ENCODE measurements around the gene ZNF891.
A peak's percentile ranks its signal among the peaks of the same experiment; 100 is the strongest.

The ZNF891 gene

DNA sequence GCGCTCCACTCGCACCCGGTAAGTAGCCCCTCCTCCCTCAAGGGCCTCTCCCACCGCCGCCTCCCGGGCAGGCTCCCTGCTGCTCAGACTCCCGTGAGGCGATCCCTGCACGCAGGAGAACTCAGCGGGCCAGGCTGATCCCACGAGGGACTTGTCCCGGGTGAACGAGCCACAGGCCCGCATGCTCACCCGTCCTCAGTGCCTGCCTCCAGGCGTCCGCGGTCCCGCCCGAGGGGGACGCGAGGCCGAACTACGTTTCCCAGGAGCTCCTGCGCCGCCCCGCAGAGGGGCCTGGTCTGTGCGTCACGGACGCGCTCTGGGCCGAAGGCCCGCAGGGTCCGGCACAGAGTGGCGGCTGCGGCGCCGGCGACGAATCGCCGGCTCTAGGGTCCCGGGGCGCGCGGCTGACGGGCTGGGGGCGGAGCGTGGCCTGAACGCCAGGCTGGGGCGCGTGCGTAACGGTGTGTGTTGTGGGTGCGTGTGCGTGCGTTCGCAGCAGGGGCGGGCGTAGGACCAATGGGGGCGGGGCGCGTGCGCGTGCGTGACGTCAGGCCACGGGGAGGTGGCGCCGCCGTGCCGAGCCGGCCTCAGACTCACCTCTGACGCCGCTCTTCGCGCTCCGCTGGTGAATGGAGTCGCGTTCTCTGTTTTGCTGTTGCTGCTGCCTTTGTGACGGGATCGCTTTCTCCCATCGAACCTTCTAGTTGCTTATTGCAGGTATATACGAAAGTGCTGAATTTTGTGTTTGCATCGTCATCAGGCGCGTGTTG, at the start of gene ZNF891, which contains the start of gene ZNF10:
ZNF891 (minus strand) TSS at position 237 of the 770 bp plus-strand sequence. CDS start 8,356 bp downstream, outside the sequence.
ZNF10 (plus strand) TSS at position 590 of the 770 bp plus-strand sequence. CDS start 13,866 bp downstream, outside the sequence.
- peak; percentile 91 to 92 for ATAC-seq

DNA sequence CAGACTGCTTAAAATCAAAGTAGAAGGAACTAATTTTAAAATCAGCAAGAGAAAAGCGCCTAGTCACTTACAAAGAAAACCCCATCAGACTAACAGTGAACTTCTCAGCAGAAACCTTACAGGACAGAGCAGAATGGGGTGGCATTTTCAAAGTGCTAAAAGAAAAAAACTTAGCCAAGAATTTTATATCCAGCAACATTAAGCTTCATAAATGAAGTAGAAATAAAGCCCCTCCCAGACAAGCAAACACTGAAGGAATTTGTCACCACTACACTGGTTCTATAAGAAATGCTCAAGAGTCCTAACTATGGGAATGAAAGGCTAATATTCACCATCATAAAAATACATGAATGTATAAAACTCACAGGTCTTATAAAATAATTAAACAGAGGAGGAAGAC, 44.8 kb upstream of the ZNF891 start:
- ATAC-seq, result no peak

DNA sequence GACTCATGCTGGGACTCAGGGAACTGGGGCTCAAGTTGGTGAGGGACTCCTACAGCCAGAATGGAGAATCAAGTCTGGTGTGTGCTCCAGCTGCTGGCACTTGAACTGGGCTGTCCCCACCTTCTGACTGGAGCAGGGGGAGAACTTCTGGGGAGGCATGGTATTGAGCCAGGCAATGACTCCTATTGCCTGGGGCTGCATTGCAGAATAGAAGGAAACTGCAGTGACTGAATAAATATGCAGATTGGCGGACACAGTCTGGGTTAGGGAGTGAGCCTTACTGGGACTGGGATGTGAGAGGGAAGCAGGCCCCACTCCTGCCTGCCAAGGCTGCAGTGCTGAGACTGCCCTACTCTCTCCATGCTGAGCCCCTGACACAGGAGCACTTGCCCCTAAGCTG, 42.4 kb upstream of the ZNF891 start:
- no peak for ATAC-seq

DNA sequence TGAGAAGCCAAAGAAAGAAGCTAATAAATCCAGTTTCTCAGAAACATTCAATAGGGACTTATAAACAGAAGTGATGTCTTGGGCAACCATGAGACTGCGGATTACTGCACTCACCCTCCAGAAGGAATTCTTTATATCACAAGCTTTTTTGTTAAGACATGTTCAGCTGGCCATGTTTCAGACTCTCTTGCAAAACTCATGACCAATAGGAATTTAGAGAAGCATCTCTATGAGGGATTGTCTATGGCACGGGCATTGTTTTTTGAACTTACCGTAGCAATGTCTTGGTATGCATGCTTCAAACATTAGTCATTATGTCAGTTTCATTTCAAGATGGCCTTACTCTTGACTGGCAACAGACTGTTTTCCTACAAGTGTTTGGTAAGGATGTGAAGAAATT, 35.7 kb upstream of the ZNF891 start:
- no peak for ATAC-seq

DNA sequence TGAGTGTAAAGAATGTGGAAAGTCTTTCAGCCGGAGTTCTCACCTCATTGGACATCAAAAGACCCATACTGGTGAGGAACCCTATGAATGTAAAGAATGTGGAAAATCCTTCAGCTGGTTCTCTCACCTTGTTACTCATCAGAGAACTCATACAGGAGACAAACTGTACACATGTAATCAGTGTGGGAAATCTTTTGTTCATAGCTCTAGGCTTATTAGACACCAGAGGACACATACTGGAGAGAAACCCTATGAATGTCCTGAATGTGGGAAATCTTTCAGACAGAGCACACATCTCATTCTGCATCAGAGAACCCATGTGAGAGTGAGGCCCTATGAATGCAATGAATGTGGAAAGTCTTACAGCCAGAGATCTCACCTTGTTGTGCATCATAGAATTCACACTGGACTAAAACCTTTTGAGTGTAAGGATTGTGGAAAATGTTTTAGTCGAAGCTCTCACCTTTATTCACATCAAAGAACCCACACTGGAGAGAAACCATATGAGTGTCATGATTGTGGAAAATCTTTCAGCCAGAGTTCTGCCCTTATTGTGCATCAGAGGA, 26.1 kb upstream of the ZNF891 start:
- ATAC-seq, result no peak

DNA sequence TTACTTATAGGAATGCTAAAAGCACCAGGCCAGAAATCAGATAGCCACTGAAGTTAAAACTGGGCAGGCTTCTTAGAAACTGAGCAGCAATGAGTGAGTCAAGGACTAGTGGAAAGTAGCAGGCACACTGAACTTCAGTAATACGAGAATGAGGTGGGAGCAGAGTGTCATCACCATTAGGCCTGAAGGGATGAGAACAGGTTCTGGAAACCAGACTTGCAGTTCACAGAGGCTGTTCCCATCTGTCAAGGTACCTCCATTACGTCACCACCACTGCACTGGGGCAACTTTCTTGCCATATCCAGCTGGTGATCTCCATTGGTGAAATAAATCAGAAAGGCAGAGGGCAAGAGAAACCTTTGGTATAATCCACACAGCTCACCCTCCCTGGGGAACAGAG, 15.9 kb upstream of the ZNF891 start:
- ATAC-seq, result no peak

DNA sequence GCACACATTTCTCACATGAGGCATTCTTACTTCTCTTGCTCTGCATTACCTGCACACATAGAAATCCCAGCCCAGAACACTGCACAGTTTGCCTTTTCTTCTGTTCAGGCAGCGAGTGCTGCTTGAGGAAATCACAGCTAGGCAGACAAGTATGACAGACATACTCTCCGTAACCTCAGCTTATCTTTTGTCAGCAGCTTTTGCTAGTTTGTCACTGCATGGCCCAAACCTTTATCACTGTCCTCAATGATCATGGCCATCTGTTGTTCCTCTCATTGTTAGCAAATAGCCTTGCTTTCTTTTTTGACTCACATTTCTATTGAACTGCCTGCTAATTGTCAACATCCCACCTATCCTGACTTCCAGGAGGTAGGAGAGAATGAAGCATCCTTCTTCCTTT, 5.7 kb upstream of the ZNF891 start:
- no peak for ATAC-seq

DNA sequence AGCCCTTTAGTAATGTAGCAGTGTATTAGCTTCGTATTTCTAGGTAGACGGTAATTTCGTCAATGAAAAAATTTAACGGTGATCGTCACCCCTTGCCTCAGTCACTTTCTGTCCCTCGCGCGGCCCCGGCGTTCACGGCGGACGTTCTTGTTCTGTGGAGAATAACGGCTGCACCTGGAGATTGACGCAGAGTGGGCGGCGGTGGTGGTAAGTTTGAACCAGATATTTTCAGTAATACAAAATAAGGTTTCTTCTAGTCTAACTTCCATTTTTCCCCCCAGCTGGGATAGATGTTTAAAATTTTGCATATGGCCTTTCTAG, 694 bp upstream of the ZNF891 start:
- peak in 1 of 2 donors; percentile 0 for ATAC-seq

DNA sequence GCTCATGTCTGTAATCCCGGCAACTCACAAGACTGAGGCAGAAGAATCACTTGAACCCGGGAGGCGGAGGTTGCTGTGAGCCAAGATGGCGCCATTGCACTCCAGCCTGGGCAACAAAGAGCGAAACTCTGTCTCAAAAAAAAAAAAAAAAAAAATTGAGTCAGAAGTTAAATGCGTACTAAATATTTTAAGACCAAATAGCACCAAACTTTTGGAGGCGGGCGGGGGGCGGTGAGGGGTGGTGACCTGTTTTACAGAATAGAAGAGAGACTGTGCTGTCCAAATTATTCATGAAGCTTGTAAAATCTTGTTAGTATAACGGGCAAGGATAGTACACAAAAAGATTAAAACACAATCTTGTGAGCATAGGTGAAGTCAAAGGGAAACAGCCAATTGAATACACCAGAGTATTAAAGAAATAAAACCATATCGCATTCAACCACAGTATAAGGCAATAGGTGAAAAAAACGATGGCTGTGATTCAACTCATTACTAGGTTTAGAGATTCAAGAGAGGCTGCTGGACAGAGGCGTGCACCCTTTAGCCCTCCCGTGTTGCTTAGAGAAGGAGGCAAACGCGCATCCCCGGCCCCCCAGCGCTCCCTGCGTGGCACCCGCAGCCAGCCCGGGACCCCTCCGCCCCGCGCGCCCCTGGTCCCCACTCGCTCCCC, 571 bp downstream of the ZNF891 start:
- ATAC-seq, result peak; percentile 2 to 4

DNA sequence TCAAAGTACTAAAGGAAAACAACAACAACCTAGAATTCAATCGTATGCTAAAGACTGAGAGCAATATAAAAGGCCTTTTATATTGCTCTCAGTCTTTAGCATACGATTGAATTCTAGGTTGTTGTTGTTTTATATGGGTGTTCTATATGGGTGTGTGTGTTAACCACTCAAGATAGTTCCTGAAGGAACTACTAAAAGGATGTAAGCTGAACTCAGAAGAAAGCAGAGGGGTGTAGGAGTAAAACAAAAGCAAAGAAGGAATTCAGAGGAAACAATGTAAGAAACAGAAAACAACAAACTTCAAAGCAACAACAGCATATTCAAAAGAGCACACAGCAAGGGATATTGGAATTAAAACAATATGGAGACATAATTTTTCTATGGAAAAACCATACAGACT, 5.4 kb downstream of the ZNF891 start:
- no peak for ATAC-seq

DNA sequence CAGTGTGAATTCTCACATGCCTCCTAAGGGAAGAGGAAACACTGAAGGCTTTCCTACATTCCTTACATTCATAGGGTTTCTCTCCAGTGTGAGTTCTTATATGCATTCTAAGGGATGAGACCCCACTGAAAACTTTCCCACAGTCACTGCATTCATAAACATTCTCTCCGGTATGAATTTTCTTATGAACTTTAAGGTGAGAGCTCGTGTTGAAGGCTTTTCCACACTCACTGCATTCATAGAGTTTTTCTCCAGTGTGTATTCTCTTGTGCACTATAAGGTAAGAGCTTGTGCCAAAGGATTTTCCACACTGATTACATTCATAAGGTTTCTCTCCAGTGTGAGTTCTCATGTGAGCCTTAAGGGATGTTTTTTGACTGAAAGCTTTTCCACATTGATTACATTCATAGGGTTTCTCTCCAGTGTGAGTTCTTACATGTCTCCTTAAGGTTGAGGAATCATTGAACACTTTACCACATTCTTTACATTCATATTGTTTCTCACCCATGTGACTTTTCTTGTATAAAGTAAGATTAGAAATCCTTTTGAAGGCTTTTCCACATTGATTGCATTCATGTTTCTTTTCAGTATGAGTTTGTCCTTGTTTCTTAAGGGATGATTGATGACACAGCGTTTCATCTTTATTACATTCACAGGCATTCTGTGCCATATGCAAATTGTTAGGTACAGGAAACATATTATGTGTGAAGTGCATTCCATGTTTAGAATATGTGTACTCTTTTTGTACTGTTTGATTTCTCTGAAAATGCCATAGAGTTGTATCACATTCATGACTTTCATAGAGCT, 9.5 kb downstream of the ZNF891 start:
- no peak for ATAC-seq

DNA sequence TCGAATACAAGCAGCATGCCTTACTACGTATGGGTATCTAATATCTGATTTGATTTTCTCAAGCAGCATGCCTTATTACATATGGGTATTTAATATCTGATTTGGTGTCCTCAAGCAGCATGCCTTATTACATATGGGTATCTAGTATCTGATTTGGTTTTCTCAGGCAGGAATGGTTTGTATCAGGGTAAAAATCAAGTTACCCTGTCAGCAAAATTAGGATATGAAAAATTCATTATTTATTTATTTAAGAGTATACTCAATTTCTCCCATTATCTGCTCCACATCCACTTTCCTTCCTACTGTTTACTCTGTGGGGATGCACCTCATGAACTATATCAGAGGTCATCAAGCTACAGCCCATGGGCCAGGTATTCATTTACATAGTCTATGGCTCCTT, 21.9 kb downstream of the ZNF891 start:
- no peak for ATAC-seq

DNA sequence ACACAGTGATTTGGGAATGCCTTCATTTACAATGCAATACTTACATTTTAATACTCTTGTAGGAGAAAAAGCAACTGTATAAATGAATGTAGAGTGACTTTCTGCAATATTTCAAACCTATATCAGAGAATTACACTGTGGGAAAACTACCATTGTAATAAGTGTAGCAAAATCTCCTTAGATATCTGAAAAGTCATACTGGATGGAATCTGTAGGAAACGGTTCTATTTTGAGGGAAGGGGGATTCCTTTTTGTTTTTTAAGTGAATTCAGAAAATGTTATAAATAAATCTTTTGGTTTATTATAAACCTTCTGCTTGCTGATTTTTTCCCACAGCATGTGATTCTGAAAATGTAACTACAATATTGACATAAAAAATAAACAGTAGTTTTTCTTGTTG, 23.0 kb downstream of the ZNF891 start:
- no peak for ATAC-seq

DNA sequence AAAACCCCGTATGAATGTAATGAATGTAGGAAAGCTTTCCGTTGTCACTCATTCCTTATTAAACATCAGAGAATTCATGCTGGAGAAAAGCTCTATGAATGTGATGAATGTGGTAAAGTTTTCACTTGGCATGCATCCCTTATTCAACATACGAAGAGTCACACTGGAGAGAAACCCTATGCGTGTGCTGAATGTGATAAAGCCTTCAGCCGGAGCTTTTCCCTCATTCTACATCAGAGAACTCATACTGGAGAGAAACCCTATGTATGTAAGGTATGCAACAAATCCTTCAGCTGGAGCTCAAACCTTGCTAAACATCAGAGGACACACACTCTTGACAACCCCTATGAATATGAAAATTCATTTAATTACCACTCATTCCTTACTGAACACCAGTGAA, 23.8 kb downstream of the ZNF891 start:
- no peak for ATAC-seq

DNA sequence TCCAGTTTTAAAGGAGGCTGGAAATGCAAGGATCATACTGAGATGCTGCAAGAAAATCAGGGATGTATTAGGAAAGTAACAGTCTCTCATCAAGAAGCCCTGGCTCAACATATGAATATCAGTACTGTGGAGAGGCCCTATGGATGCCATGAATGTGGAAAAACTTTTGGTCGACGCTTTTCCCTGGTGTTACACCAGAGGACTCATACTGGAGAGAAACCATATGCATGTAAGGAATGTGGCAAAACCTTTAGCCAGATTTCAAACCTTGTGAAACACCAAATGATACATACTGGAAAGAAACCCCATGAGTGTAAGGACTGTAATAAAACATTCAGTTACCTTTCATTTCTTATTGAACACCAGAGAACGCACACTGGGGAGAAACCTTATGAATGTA, 24.5 kb downstream of the ZNF891 start:
- ATAC-seq, result no peak

DNA sequence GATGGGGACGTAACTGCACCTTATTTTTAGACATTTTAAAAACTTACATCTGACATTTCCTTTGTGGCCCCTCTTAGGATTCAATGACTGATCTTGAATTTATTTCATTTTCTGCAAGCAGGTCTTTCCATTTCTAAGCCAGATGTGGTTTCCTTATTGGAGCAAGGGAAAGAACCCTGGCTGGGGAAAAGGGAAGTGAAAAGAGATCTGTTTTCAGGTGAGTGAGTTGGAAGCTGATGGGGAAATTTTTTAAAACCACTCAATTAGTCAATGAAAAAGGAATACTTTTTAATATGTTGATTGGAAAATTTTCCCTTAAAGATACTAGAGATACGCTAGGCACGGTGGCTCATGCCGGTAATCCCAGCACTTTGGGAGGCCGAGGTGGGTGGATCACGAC, 46.7 kb downstream of the ZNF891 start:
- ATAC-seq, result no peak

DNA sequence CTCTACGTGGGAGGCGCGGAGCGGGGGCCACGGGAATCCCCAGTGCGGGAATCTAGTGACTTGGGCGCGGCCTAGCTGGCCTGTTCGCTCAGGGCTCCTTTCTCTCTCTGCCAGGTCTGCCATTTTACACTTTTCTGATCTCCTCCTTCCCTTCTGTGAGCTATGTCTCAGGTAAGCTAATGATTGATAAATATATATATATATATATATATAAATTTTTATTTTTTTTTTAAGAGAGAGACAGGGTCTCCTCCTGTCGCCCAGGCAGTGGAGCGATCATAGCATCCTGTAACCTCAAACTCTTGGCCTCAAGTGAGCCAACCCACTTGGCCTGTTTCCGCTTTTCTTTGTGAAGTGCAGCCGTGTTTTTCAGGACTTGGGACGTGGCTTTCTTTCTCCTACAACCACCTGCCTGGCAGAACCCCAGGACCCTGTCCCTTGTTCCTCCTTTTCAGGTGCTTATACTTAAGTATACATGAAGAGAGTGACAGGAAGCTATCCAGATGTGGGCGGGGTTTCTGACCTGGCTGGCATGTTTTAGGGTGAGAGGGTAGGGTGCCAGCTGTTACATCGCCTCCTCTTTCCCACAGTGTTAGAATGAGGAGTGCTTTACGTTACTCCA, 48.8 kb downstream of the ZNF891 start:
- ATAC-seq, result no peak

DNA sequence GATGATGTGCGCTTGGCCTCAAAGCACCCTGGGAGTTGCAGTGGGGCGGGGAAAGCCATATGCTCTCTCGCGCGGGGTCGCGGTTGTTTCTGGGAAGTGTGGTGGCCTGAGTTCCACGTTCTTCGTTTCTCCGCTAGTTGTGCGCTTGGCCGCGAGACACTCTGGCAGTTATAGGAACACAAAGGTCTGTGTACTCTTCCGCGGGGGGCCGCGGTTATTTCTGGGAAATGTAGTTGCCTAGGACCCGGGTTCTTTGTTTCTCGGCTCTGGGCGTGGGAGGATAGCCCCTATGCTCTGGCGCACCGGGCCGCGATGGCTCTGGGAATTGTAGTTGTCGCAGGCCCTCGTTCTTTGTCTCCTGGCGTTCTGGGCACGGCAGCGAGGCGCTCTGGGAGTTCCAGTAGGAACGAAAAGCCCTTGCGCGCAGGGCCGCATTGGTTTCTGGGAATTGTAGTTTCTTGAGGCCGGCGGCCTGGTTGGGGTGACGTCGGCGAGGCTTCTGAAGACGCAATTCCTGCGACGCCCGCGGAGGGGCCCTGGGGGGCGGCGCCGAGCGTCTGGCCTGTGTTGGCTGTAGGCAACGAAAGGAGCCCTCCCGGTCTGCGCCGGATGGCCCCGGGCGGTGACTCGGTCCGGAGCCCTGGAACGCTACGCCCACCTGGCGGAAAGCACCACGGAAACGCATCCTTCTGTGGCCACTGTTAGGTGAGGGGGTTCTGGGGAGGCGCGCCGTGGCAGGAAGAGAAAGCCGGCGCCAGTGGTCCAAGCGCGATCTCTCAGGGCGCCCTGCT, 49.5 kb downstream of the ZNF891 start, which contains the start of gene ZNF140:
ZNF140 (plus strand) TSS at position 556 of the 791 bp plus-strand sequence. CDS start 398 bp downstream, outside the sequence.
- peak; percentile 61 to 68 for ATAC-seq

DNA sequence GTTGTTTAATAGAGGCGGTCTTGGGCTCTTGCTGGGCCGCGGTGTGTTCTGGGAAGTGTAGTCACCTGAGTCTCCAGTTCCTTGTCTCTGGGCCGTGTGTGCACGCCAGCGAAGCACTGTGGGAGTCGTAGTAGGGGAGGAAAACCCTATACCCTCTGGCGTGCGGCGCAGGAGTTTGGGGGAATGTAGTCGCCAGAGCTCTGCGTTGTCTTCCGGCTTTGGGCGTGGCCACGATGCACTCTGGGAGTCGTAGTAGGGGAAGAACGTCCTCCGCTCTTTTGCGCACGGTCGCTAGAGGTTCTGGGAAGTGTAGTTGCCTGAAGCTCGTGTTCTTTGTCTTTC, 50.1 kb downstream of the ZNF891 start:
- peak; percentile 82 to 84 for ATAC-seq

DNA sequence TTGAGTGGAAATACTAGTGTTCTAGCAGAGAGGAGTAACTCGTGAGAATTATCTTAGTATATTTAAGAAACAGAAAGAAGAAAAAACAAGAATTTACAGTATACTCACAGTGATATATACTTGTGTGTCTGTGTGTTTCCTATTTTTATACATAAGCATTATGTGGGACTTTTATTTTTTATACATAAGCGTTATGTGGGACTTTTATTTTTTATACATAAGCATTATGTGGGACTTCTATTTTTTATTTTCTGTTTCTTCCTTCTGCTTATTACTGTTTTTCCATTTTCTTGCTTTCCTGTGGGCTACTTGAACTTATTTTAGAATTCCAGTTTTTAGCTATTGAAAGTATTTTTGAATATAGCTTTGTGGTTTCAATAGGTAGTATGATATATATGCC, 56.2 kb downstream of the ZNF891 start:
- ATAC-seq, result no peak

DNA sequence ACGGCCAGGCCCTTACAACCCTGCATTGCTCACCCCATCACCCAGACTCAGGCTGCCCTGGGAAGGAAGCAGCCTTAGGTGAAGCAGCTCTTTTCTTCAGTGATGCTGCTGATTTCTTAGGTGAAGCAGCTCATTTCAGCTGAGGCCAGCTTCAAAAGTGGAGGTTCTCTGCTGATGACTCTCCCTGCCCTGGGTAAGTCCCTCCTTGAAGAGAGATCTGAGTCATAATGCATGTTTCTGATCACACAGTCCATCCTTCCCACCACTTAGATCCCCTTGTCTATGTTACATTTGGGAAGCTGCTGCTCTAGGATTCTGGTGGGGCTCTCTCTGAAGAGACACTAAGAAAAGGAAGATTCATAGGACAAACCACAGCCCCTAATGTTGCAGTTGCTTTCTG, 66.5 kb downstream of the ZNF891 start:
- no peak for ATAC-seq

DNA sequence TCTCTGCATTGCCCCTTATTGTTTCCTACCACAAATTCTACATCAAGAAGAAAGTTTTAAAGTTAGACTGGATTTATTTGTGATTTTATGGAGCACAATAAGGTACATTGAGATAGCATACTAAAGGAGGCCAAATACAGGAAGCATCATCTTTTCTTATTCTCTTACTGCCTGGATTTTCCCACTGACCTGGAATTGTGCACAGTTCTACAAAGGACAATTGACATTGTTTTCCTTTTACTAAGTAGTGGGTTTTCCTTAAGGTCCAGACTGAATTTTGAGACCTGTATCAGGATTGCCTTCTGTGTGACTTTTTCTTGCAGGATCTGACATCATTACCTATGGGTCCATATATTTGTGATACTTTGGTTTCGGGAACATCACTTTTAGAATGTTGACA, 68.1 kb downstream of the ZNF891 start:
- ATAC-seq, result no peak
